ENCODE results near the gene PHF21A.

The PHF21A gene

DNA sequence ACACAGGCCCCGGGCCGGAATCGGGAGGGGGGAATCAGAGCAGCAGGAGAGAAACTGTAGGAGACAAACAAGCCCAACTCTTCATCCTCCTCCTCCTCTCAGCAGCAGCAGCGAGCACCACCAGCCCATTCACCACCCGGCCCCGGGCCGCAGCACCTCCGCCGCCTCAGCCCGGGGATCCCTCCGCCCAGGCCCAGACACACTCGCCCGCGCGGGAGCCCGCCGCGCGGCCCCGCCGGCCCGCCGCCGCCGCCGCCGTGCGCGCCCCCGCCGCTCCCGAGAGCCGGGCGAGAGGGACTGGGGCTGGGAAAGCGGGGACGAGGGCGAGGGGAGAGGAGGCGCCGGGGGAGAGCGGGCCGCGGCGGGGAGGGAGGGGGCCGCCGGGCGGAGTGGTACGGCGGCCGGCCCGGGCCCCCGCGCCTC lies at the start of gene PHF21A:
TSS of gene PHF21A (minus strand) at position 154 of the 423 bp plus-strand sequence. CDS start 37,235 bp downstream, outside the sequence.
- peaks cover 7 to 18% of the 10 kb centered on the region in 2 donors for H3K4me1 ChIP-seq (ENCODE audit: control insufficient read depth in 1 of 2, insufficient read depth in 2 of 2, low read length in 2 of 2)
- H3K27me3 ChIP-seq (ENCODE audit: low read depth, low read length), result no peaks in the 10 kb centered on the region
- no peaks in the 10 kb centered on the region for H3K36me3 ChIP-seq (ENCODE audit: control insufficient read depth in 1 of 2, insufficient read depth in 2 of 2, low read length in 2 of 2)
- H3K9me3 ChIP-seq (ENCODE audit: control insufficient read depth in 1 of 2, low read length in 2 of 2), result no peaks in the 10 kb centered on the region
- H3K27ac ChIP-seq (ENCODE audit: low read length), result peak within 1 kb of the TSS; percentile 75
- peak within 1 kb of the TSS; percentile 76 to 85 for H3K4me3 ChIP-seq (ENCODE audit: low read depth in 1 of 2, low read length in 2 of 2)

DNA sequence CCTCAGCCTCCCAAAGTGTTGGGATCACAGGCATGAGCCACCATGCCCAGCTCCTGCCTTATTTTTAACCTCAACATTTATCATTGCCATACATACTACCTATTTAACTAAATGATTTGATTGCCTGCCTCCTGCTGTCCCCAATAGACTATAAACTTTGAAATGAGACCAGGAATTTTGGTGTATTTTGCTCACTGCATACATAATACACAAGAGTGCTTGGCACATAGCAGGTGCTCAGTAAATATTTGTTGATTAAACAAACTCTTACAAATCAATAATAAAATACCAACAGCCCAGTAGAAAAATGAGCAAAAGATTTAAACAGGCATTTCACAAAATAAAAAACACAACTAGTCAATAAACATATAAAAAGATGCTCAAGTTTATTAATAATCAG lies 49.5 kb upstream of the PHF21A start:
- Histone ChIP-seq H3K27ac (ENCODE audit: low read length) (no peak overlapping the region), H3K4me3 (ENCODE audit: low read depth in 1 of 2, low read length in 2 of 2) (no peak overlapping the region), H3K36me3 (ENCODE audit: control insufficient read depth in 1 of 2, insufficient read depth in 2 of 2, low read length in 2 of 2) (no peaks in the 10 kb centered on the region), H3K4me1 (ENCODE audit: control insufficient read depth in 1 of 2, insufficient read depth in 2 of 2, low read length in 2 of 2) (no peaks in the 10 kb centered on the region), H3K9me3 (ENCODE audit: control insufficient read depth in 1 of 2, low read length in 2 of 2) (no peaks in the 10 kb centered on the region), H3K27me3 (ENCODE audit: low read depth, low read length) (no peaks in the 10 kb centered on the region)

DNA sequence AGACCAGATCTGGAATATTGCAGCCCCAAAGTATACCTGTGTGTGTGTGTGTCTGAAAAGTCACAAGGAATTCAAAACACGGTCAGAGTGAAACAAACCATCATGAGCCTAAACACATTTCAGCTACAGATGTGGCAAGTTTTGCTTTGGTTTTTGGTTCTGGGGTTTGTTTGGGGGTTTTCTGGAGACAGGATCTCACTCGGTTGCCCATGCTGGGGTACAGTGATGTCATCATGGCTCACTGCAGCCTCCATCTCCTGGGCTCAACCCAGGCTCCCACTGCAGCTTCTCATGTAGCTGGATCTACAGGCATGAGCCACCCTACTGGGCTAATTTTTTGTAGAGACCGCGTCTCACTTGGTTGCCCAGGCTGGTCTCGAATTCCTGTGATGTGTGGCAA lies 41.4 kb upstream of the PHF21A start:
- H3K4me1 ChIP-seq (ENCODE audit: control insufficient read depth in 1 of 2, insufficient read depth in 2 of 2, low read length in 2 of 2), result no peaks in the 10 kb centered on the region
- H3K27ac ChIP-seq (ENCODE audit: low read length), result no peak overlapping the region
- H3K36me3 ChIP-seq (ENCODE audit: control insufficient read depth in 1 of 2, insufficient read depth in 2 of 2, low read length in 2 of 2), result no peaks in the 10 kb centered on the region
- no peaks in the 10 kb centered on the region for H3K9me3 ChIP-seq (ENCODE audit: control insufficient read depth in 1 of 2, low read length in 2 of 2)
- H3K27me3 ChIP-seq (ENCODE audit: low read depth, low read length), result peaks cover 6% of the 10 kb centered on the region
- H3K4me3 ChIP-seq (ENCODE audit: low read depth in 1 of 2, low read length in 2 of 2), result no peak overlapping the region

DNA sequence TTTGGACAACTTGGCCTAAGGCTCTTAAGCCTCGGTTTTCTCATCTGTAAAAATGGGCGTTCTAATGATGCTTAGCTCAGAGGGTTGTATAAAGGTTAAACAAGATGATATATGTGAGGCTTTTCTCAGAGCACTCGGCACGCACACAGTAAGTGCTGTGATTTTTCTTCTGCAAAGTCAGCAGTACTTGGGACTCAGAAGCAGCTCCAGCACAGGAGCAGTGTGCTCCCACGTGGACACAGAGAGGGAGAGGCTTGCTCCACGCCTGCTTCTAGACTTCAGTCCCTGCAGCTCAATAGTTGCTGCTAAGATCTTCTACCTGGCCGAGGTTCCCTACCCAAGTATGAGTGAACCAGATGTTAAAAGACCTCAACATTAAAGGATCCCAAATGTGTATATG lies 39.9 kb upstream of the PHF21A start:
- H3K36me3 ChIP-seq (ENCODE audit: control insufficient read depth in 1 of 2, insufficient read depth in 2 of 2, low read length in 2 of 2), result no peaks in the 10 kb centered on the region
- no peaks in the 10 kb centered on the region for H3K9me3 ChIP-seq (ENCODE audit: control insufficient read depth in 1 of 2, low read length in 2 of 2)
- peaks cover 6% of the 10 kb centered on the region for H3K27me3 ChIP-seq (ENCODE audit: low read depth, low read length)

DNA sequence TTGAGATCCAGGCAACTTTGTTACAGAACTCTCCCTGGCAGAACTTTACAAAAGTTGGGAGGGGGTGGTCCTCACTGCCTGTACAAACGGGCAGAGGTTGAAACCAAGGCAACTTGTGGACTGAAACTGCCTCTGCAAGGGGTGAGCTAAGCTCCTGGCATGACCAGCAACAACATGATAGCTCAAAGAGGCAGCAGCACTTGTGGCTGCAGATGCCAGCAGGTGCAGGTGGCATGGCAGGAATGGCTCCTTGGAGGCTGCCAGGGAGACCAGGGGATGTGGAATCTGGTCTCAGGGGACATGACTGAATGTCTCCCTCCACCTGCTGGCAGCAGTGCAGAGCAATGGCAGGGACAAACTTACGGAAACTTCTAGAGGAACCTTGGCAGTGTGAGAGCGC lies 38.8 kb upstream of the PHF21A start:
- no peaks in the 10 kb centered on the region for H3K4me1 ChIP-seq (ENCODE audit: control insufficient read depth in 1 of 2, insufficient read depth in 2 of 2, low read length in 2 of 2)
- H3K9me3 ChIP-seq (ENCODE audit: control insufficient read depth in 1 of 2, low read length in 2 of 2), result no peaks in the 10 kb centered on the region
- no peak overlapping the region for H3K4me3 ChIP-seq (ENCODE audit: low read depth in 1 of 2, low read length in 2 of 2)
- H3K36me3 ChIP-seq (ENCODE audit: control insufficient read depth in 1 of 2, insufficient read depth in 2 of 2, low read length in 2 of 2), result no peaks in the 10 kb centered on the region
- H3K27me3 ChIP-seq (ENCODE audit: low read depth, low read length), result peaks cover 6% of the 10 kb centered on the region
- no peak overlapping the region for H3K27ac ChIP-seq (ENCODE audit: low read length)

More for the DNA sequence above, 39.9 kb upstream of the PHF21A start:
- Histone ChIP-seq H3K4me3 (ENCODE audit: low read depth in 1 of 2, low read length in 2 of 2) (no peak overlapping the region), H3K27ac (ENCODE audit: low read length) (no peak overlapping the region), H3K4me1 (ENCODE audit: control insufficient read depth in 1 of 2, insufficient read depth in 2 of 2, low read length in 2 of 2) (no peaks in the 10 kb centered on the region)

DNA sequence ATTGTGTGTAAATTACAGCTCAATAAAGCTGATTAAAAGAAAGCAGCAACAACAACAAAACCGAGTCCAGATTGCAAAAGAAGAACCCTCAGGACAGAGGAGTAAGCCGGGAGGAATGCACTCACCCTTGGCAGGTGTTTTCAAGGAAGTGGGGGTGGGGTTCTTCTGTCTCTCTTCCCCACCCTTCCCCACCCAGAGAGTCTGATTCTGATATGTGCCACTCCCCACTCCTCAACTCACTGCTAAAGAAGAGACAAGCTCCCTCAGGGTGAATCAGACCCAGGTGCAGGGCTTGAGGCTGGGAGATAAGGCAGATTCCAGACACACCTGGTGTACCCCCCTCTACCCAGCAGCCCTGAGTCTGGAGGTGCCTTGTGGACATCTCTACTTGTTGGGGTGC lies 38.4 kb upstream of the PHF21A start:
- H3K4me3 ChIP-seq (ENCODE audit: low read depth in 1 of 2, low read length in 2 of 2), result no peak overlapping the region
- H3K9me3 ChIP-seq (ENCODE audit: control insufficient read depth in 1 of 2, low read length in 2 of 2), result no peaks in the 10 kb centered on the region
- H3K27ac ChIP-seq (ENCODE audit: low read length), result no peak overlapping the region
- H3K4me1 ChIP-seq (ENCODE audit: control insufficient read depth in 1 of 2, insufficient read depth in 2 of 2, low read length in 2 of 2), result no peaks in the 10 kb centered on the region
- H3K27me3 ChIP-seq (ENCODE audit: low read depth, low read length), result peaks cover 6% of the 10 kb centered on the region
- H3K36me3 ChIP-seq (ENCODE audit: control insufficient read depth in 1 of 2, insufficient read depth in 2 of 2, low read length in 2 of 2), result no peaks in the 10 kb centered on the region

DNA sequence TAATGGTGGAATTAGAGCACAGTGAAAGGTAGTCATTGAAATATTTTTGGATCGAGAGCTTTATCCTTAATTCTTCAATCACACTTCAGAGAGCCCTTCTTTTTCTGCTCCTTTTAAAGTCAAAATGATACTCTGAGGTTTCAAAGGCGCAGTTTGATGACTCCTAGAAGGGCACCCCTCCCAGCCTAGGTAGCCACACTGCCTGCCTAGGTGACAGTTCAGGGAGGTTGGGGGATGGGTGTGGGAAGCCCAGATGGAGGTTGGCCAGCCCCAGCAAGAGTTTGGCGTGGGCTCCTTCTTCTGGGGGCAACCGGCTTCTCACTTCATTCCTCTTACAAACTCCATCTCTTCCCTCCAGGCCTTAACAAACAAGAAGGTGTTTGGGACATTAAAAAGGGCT lies 28.6 kb upstream of the PHF21A start:
- no peak overlapping the region for H3K4me3 ChIP-seq (ENCODE audit: low read depth in 1 of 2, low read length in 2 of 2)
- no peaks in the 10 kb centered on the region for H3K27me3 ChIP-seq (ENCODE audit: low read depth, low read length)
- no peaks in the 10 kb centered on the region for H3K36me3 ChIP-seq (ENCODE audit: control insufficient read depth in 1 of 2, insufficient read depth in 2 of 2, low read length in 2 of 2)
- peaks cover 0 to 6% of the 10 kb centered on the region in 2 donors for H3K9me3 ChIP-seq (ENCODE audit: control insufficient read depth in 1 of 2, low read length in 2 of 2)
- no peaks in the 10 kb centered on the region for H3K4me1 ChIP-seq (ENCODE audit: control insufficient read depth in 1 of 2, insufficient read depth in 2 of 2, low read length in 2 of 2)
- H3K27ac ChIP-seq (ENCODE audit: low read length), result no peak overlapping the region

DNA sequence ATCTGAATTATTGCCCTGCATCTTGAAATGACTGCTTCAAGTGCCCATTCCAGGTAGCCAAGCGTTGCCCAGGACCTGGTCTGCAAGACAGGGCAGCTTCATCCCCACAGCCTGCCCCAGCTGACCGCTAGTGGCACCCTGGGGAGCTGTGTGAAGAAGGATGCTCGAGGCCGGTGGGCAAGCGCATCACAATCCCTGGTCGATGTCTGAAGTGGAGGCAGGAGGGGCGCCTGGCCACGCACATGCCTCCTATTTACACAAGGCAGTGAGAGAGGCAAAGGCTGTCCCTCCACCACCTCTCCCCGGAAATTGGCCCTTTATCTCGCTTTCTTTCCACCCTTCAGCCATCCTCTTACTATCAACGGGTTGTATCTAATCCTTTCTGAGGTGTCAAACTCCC lies 28.1 kb upstream of the PHF21A start:
- no peaks in the 10 kb centered on the region for H3K27me3 ChIP-seq (ENCODE audit: low read depth, low read length)
- H3K27ac ChIP-seq (ENCODE audit: low read length), result no peak overlapping the region
- H3K9me3 ChIP-seq (ENCODE audit: control insufficient read depth in 1 of 2, low read length in 2 of 2), result peaks cover 0 to 6% of the 10 kb centered on the region in 2 donors
- no peak overlapping the region for H3K4me3 ChIP-seq (ENCODE audit: low read depth in 1 of 2, low read length in 2 of 2)
- no peaks in the 10 kb centered on the region for H3K36me3 ChIP-seq (ENCODE audit: control insufficient read depth in 1 of 2, insufficient read depth in 2 of 2, low read length in 2 of 2)
- no peaks in the 10 kb centered on the region for H3K4me1 ChIP-seq (ENCODE audit: control insufficient read depth in 1 of 2, insufficient read depth in 2 of 2, low read length in 2 of 2)

DNA sequence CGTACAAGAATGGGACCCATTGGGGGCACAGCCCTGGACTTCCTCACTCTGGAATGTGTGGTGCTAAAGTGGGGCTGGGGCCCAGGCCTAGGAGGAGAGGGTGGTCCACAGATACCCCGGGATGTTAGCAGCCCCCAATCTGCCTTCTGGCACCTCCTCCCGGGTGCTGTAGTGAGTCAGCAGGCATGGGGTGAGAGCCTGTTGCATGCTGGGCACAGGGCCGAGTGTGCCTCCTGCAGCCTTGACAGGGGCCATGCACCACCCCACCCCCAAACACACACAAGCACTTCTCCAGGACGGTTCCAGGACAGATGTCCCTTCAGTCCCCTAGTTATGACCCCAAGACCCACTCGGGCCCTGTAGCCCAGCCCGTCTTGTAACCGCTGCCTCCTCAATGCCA lies 23.5 kb upstream of the PHF21A start:
- Histone ChIP-seq H3K4me1 (ENCODE audit: control insufficient read depth in 1 of 2, insufficient read depth in 2 of 2, low read length in 2 of 2) (no peaks in the 10 kb centered on the region), H3K9me3 (ENCODE audit: control insufficient read depth in 1 of 2, low read length in 2 of 2) (no peaks in the 10 kb centered on the region), H3K27me3 (ENCODE audit: low read depth, low read length) (no peaks in the 10 kb centered on the region), H3K27ac (ENCODE audit: low read length) (no peak overlapping the region), H3K4me3 (ENCODE audit: low read depth in 1 of 2, low read length in 2 of 2) (no peak overlapping the region), H3K36me3 (ENCODE audit: control insufficient read depth in 1 of 2, insufficient read depth in 2 of 2, low read length in 2 of 2) (no peaks in the 10 kb centered on the region)

DNA sequence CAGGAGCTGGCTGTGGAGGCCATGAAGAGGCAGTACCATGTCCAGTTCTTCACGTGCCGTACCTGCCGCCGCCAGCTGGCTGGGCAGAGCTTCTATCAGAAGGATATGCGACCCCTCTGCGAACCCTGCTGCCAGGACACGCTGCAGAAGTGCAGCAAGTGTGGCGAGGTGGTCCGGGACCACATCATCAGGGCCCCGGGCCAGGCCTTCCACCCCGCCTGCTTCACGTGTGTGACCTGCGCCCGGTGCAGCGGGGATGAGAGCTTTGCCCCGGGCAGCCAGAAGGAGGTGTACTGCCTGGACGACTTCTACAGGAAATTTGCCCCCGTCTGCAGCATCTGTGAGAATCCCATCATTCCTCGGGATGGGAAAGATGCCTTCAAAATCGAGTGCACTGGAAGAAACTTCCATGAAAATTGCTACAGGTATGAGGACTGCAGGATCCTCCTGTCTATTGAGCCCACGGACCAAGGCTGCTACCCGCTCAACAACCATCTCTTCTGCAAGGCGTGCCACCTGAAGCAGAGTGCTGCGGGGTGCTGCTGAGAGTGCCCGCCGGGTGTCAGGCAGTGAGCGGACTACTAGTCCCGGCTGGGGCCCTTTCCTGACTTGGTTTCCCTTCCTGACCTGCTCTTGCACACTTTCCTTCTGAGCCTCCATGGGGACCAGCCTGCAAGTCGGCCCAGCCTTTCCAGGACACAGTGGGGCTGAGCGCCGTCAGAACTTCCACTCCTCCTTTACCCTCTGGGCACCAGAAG lies 22.0 kb upstream of the PHF21A start:
- no peak overlapping the region for H3K27ac ChIP-seq (ENCODE audit: low read length)
- H3K27me3 ChIP-seq (ENCODE audit: low read depth, low read length), result no peaks in the 10 kb centered on the region
- H3K4me1 ChIP-seq (ENCODE audit: control insufficient read depth in 1 of 2, insufficient read depth in 2 of 2, low read length in 2 of 2), result no peaks in the 10 kb centered on the region
- no peak overlapping the region for H3K4me3 ChIP-seq (ENCODE audit: low read depth in 1 of 2, low read length in 2 of 2)
- no peaks in the 10 kb centered on the region for H3K9me3 ChIP-seq (ENCODE audit: control insufficient read depth in 1 of 2, low read length in 2 of 2)
- no peaks in the 10 kb centered on the region for H3K36me3 ChIP-seq (ENCODE audit: control insufficient read depth in 1 of 2, insufficient read depth in 2 of 2, low read length in 2 of 2)

DNA sequence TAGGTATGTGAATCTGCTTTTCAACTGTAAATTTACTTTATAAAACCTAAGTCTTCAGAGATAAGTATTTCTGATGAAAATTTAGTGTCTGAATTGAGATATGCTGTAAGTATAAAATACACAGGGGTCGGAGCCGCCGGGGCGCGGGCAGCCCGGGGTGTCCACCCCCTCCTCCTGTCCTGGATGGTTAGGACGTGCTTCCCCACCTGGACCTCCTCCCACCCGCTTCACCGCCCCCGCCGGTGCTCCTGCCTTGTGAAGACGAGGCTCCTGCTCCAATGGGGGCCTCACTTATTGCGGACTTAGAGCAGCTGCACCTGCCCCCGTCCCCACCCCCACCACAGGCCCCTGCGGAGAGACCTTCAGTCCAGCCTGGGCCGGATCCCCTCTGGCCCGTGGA lies 21.3 kb upstream of the PHF21A start:
- no peak overlapping the region for H3K4me3 ChIP-seq (ENCODE audit: low read depth in 1 of 2, low read length in 2 of 2)
- H3K27ac ChIP-seq (ENCODE audit: low read length), result no peak overlapping the region
- no peaks in the 10 kb centered on the region for H3K4me1 ChIP-seq (ENCODE audit: control insufficient read depth in 1 of 2, insufficient read depth in 2 of 2, low read length in 2 of 2)
- no peaks in the 10 kb centered on the region for H3K9me3 ChIP-seq (ENCODE audit: control insufficient read depth in 1 of 2, low read length in 2 of 2)
- no peaks in the 10 kb centered on the region for H3K36me3 ChIP-seq (ENCODE audit: control insufficient read depth in 1 of 2, insufficient read depth in 2 of 2, low read length in 2 of 2)
- H3K27me3 ChIP-seq (ENCODE audit: low read depth, low read length), result no peaks in the 10 kb centered on the region

DNA sequence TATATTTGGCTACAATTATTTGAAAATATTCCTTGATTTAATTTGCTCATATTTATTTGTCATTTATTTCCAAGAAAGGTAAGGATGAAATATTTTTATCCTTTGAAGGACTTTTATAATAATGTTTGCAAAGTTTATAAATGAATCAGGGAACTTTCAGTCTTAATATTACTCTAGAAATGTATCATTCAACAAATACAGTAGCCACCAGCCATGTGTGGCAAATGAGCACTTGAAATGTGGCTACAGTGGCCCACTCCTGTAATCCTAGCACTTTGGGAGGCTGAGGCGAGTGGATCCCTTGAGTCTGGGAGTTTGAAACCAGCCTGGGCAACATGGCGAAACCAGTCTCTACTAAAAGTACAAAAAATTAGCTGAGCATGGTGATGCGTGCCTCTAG lies 20.3 kb upstream of the PHF21A start:
- Histone ChIP-seq H3K4me3 (ENCODE audit: low read depth in 1 of 2, low read length in 2 of 2) (no peak overlapping the region), H3K4me1 (ENCODE audit: control insufficient read depth in 1 of 2, insufficient read depth in 2 of 2, low read length in 2 of 2) (no peaks in the 10 kb centered on the region), H3K9me3 (ENCODE audit: control insufficient read depth in 1 of 2, low read length in 2 of 2) (no peaks in the 10 kb centered on the region), H3K27ac (ENCODE audit: low read length) (no peak overlapping the region), H3K36me3 (ENCODE audit: control insufficient read depth in 1 of 2, insufficient read depth in 2 of 2, low read length in 2 of 2) (no peaks in the 10 kb centered on the region), H3K27me3 (ENCODE audit: low read depth, low read length) (no peaks in the 10 kb centered on the region)
